NCI-H2107 (cell line): Measurements from ENCODE around the gene NFATC2.

ENCODE experiments used
- DNase-seq: peaks from one replicate; lab custom pipeline; 2025; lab: John Stamatoyannopoulos, UW

Gene NFATC2

DNA sequence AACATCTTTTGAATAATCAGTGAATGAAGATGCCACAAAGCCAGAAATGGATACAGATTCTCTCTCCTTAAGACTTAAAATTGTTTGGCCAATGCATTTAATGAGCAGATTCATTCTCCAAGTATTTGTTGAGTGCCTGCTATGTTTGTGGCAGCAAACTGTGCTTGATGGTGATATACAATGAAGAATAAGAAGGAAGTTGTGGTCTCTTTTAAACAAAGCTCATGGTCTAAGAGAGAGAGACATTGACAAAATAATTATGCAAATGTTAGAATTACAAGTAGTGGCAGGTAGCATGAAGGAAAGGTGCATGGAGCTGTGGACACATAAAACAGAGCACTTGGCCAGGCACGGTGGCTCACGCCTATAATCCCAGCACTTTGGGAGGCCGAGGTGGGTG, 28.3 kb downstream of the NFATC2 start:
- DNase-seq: no peak

DNA sequence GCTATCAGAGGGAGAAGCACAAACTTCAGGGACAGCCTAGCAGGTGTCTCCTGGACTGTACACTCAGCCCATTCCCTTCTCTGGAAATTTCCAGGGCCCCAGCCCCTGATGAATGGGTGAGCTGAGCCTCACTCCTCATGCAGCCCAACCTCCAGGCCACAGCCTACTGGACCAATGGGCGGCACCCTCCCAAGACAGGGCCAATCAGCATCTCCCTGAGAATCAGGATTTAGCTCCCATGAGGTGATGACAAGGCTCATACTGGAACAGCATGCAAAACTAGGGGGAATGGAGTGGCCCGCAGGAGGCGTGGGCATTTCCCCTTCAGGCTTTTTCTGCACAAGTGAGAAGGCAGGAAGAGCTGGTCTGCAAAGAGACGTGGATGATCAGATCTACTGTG, 29.0 kb downstream of the NFATC2 start:
- DNase-seq: no peak

DNA sequence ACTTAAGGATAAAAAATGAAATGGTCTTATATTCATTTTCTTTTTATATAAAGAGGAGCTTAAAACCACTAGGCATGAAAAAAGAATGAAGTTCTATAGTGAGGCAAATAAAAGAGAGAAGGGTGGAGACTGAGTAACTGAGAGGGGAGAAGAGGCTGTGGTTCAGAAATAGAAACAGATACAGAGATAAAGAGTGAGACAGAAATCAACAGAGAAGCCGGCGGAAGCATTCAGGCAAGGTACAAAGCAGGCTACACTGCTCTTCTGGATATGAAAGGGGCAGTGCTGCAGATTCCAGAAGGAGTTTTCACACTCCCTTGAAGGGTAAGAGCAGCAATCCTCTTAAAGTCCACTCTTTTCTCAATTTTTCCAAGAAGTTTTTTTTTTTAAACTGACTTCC, 29.9 kb downstream of the NFATC2 start:
- no peak for DNase-seq

- no peak for DNase-seq
Measured at GRCh38 chr20:51511861-51512619, 30.5 kb downstream of the NFATC2 start.

- DNase-seq: no peak
Measured at GRCh38 chr20:51510936-51511605, 31.4 kb downstream of the NFATC2 start.

DNA sequence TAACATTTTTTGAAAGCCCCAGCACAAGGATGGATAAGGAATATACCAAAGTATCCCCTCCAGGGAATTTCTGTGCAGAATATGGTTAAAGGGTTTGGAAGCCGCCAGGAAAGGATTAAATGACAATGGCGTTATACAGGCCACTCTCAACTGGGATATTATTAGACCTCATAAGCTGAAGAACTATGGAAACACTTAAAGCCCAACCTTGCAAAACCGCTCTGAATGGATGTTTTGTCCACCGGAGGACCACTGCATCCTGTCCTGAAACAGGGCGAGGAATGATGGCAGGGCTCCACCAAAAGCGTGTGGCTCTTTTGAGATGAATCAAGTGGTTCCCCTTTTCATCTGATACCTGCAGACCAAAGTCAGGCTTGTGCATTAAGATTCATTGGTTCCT, 32.4 kb downstream of the NFATC2 start:
- no peak for DNase-seq

GRCh38 chr20:51509208-51509607, 33.3 kb downstream of the NFATC2 start:
- no peak for DNase-seq

GRCh38 chr20:51508780-51509179, 33.7 kb downstream of the NFATC2 start:
- no peak for DNase-seq

- no peak for DNase-seq
Measured at GRCh38 chr20:51508158-51508557, 34.4 kb downstream of the NFATC2 start.

- DNase-seq: no peak
Measured at GRCh38 chr20:51507216-51508036, 35.1 kb downstream of the NFATC2 start.

- no peak for DNase-seq
Measured at GRCh38 chr20:51506527-51507215, 35.8 kb downstream of the NFATC2 start.

- DNase-seq: no peak
Measured at GRCh38 chr20:51505566-51505965, 37.0 kb downstream of the NFATC2 start.

GRCh38 chr20:51503376-51503775, 39.1 kb downstream of the NFATC2 start:
- no peak for DNase-seq

GRCh38 chr20:51500936-51501335, 41.6 kb downstream of the NFATC2 start:
- DNase-seq: no peak

GRCh38 chr20:51500311-51500710, 42.2 kb downstream of the NFATC2 start:
- no peak for DNase-seq

- DNase-seq: no peak
Measured at GRCh38 chr20:51498765-51499540, 43.6 kb downstream of the NFATC2 start.

DNA sequence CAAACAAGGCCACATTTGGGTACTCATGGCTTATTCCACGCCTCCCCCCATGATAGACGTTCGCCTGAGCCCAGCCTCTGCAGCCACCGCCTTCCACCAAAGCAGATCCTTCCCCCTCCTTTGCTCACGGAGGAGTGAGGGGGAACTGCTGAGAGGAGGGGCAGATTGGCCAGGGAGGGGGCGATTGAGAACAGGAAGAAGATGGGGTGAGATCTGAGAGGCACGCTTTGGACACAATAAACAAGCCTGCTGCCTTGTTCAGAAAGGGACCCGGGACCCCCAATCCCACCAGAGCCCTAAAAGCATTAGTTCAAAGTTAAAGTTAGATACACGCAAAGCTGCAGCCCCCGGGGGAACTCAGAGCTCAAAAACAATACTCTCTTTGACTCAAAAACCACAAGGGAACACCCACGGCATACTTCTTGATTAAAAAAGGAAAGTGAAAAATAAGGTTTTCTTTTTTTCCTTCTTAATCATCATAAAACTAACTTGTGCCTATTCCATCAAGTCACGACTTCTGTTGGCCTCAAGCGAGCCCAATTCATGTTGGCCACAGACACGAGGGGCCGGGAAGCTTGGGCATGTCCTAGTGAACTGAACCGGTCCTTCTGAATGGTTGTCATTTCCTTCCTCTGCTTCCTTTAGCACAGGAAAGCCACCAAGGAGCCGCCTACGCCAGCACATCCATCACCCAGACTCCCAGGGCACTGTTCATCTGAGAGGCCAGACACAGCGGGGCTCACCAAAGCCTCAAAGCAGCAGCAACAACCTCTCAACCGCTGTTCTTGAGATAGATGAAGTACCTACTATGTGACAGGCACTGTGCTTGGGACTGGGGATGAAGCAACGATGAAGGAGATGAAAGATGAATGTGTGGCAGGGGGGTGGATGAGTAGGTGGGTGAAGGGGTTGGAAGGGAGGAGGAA, 44.7 kb downstream of the NFATC2 start:
- DNase-seq: no peak

- DNase-seq: no peak
Measured at GRCh38 chr20:51496964-51497363, 45.6 kb downstream of the NFATC2 start.

- DNase-seq: no peak
Measured at GRCh38 chr20:51495921-51496545, 46.5 kb downstream of the NFATC2 start.

GRCh38 chr20:51495291-51495690, 47.2 kb downstream of the NFATC2 start:
- no peak for DNase-seq
